Glutamatergic neuron (in vitro differentiated cells): ENCODE measurements around the gene TSPAN4. TPM values are rescaled to one million over a fixed set of nuclear protein-coding genes. Genes with fewer than 3 reads are reported as not detected.

ENCODE experiments used
- DNase-seq: peaks from one replicate; pipeline ENCODE4 v3.0.0; 2022
- H3K27ac Mint-ChIP-seq: one replicate; pipeline ENCODE4 v1.8.0; 2020; ENCODE audit warnings: mild to moderate bottlenecking, mixed read lengths, inconsistent platforms; ENCODE audit not compliant: unreplicated experiment
- H3K27me3 Mint-ChIP-seq: one replicate; pipeline ENCODE4 v1.8.0; 2020; ENCODE audit warnings: mild to moderate bottlenecking, moderate library complexity, mixed read lengths, inconsistent platforms; ENCODE audit not compliant: unreplicated experiment
- H3K36me3 Mint-ChIP-seq: one replicate; pipeline ENCODE4 v1.8.0; 2020; ENCODE audit warnings: mild to moderate bottlenecking, mixed read lengths, inconsistent platforms; ENCODE audit not compliant: unreplicated experiment
- H3K4me1 Mint-ChIP-seq: one replicate; pipeline ENCODE4 v1.8.0; 2020; ENCODE audit warnings: mild to moderate bottlenecking, low read depth, mixed read lengths, inconsistent platforms; ENCODE audit not compliant: unreplicated experiment
- H3K4me3 Mint-ChIP-seq: one replicate; pipeline ENCODE4 v1.8.0; 2020; ENCODE audit warnings: mild to moderate bottlenecking, mixed read lengths, inconsistent platforms; ENCODE audit not compliant: unreplicated experiment
- H3K9me3 Mint-ChIP-seq: one replicate; pipeline ENCODE4 v1.8.0; 2020; ENCODE audit warnings: mild to moderate bottlenecking, moderate library complexity, mixed read lengths, inconsistent platforms; ENCODE audit not compliant: unreplicated experiment
- CTCF ChIP-seq: fragments of 200-600 bp; sonication (generic); IDR thresholded peaks from one replicate; pipeline ENCODE4 v1.5.0; 2021; ENCODE audit not compliant: partially characterized antibody, unreplicated experiment
- total RNA-seq: library from RNA; stranded (reverse); fragmentation: NEBNext Ultra II Directional; extraction: Animal tissue kit (Norgen Biotek cat#: 25700); gene quantifications from one replicate; pipeline ENCODE4 v1.2.1, GENCODE V29; 2021; ENCODE audit not compliant: unreplicated experiment

The TSPAN4 gene
- total RNA-seq, 1 donor from 2014 or later, result 82.5 TPM

- Mint-ChIP-seq H3K4me3 (no peak overlapping the region), H3K4me1 (no peaks in the 10 kb centered on the region), H3K9me3 (peaks cover 1% of the 10 kb centered on the region), H3K36me3 (no peaks in the 10 kb centered on the region), H3K27ac (no peak overlapping the region), H3K27me3 (no peaks in the 10 kb centered on the region)
- no peak for TF ChIP-seq CTCF
- DNase-seq, result no peak
Measured at GRCh38 chr11:904380-904779, 61.7 kb downstream of the TSPAN4 start.

GRCh38 chr11:905952-906351, 63.3 kb downstream of the TSPAN4 start:
- Mint-ChIP-seq H3K9me3 (peaks cover 1% of the 10 kb centered on the region), H3K27me3 (no peaks in the 10 kb centered on the region), H3K4me3 (no peak overlapping the region), H3K4me1 (no peaks in the 10 kb centered on the region), H3K27ac (no peak overlapping the region), H3K36me3 (no peaks in the 10 kb centered on the region)
- DNase-seq, result no peak
- TF ChIP-seq CTCF, result no peak

GRCh38 chr11:907668-908067, 65.0 kb downstream of the TSPAN4 start:
- Mint-ChIP-seq H3K4me1 (peaks cover 5% of the 10 kb centered on the region), H3K36me3 (no peaks in the 10 kb centered on the region), H3K4me3 (no peak overlapping the region), H3K9me3 (peaks cover 5% of the 10 kb centered on the region), H3K27me3 (no peaks in the 10 kb centered on the region), H3K27ac (no peak overlapping the region)
- no peak for DNase-seq
- TF ChIP-seq CTCF, result no peak

- no peak for DNase-seq
- H3K9me3 Mint-ChIP-seq, result peaks cover 7% of the 10 kb centered on the region
- no peak overlapping the region for H3K27ac Mint-ChIP-seq
- H3K27me3 Mint-ChIP-seq, result no peaks in the 10 kb centered on the region
- H3K4me3 Mint-ChIP-seq, result no peak overlapping the region
- peaks cover 5% of the 10 kb centered on the region for H3K4me1 Mint-ChIP-seq
- H3K36me3 Mint-ChIP-seq, result no peaks in the 10 kb centered on the region
- TF ChIP-seq CTCF, result no peak
Measured at GRCh38 chr11:908273-908672, 65.6 kb downstream of the TSPAN4 start.

- H3K4me1 Mint-ChIP-seq, result peaks cover 5% of the 10 kb centered on the region
- TF ChIP-seq CTCF, result no peak
- no peaks in the 10 kb centered on the region for H3K27me3 Mint-ChIP-seq
- H3K36me3 Mint-ChIP-seq, result no peaks in the 10 kb centered on the region
- DNase-seq, result no peak
- H3K9me3 Mint-ChIP-seq, result peaks cover 7% of the 10 kb centered on the region
- H3K27ac Mint-ChIP-seq, result no peak overlapping the region
- peak overlapping the region; percentile 90 for H3K4me3 Mint-ChIP-seq
Measured at GRCh38 chr11:909406-909805, 66.8 kb downstream of the TSPAN4 start.
